ENCODE data around the gene RASA1. TPM values are rescaled to one million over a fixed set of nuclear protein-coding genes. Genes with fewer than 3 reads are reported as not detected.

Gene RASA1
- total RNA-seq, 1 donor from 2014 or later: 55.1 TPM

DNA sequence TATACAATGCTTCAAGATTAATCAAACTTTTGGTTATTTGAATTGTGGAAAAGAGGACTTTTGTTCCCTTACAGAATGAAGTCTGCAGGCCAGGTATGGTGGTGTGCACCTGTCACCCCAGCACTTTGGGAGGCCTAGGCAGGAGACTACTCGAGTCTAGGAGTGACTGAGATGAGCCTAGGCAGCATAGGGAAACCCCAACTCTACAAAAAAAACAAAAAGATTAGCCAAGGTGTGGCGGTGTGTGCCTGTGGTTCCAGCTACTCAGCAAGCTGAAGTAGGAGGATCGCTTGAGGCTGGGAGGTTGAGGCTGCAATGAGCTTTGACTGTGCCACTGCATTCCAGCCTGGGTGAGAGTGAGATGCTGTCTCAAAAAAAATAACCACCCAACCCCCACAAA, 135.7 kb downstream of the RASA1 start:
- no peak for DNase-seq
- H3K27me3 Mint-ChIP-seq (ENCODE audit: unreplicated experiment): no peaks in the 10 kb centered on the region
- H3K27ac Mint-ChIP-seq (ENCODE audit: unreplicated experiment): no peak overlapping the region
- H3K9me3 Mint-ChIP-seq (ENCODE audit: unreplicated experiment): no peaks in the 10 kb centered on the region
- peaks cover 5% of the 10 kb centered on the region for H3K36me3 Mint-ChIP-seq (ENCODE audit: unreplicated experiment)
- H3K4me1 Mint-ChIP-seq (ENCODE audit: low read depth, unreplicated experiment): peaks cover 2% of the 10 kb centered on the region
- TF ChIP-seq, protein P1, sequence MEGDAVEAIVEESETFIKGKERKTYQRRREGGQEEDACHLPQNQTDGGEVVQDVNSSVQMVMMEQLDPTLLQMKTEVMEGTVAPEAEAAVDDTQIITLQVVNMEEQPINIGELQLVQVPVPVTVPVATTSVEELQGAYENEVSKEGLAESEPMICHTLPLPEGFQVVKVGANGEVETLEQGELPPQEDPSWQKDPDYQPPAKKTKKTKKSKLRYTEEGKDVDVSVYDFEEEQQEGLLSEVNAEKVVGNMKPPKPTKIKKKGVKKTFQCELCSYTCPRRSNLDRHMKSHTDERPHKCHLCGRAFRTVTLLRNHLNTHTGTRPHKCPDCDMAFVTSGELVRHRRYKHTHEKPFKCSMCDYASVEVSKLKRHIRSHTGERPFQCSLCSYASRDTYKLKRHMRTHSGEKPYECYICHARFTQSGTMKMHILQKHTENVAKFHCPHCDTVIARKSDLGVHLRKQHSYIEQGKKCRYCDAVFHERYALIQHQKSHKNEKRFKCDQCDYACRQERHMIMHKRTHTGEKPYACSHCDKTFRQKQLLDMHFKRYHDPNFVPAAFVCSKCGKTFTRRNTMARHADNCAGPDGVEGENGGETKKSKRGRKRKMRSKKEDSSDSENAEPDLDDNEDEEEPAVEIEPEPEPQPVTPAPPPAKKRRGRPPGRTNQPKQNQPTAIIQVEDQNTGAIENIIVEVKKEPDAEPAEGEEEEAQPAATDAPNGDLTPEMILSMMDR (IDR thresholded peaks at IDR 0.05; ENCODE audit: partially characterized antibody, unreplicated experiment): no peak
- H3K4me3 Mint-ChIP-seq (ENCODE audit: unreplicated experiment): no peak overlapping the region

DNA sequence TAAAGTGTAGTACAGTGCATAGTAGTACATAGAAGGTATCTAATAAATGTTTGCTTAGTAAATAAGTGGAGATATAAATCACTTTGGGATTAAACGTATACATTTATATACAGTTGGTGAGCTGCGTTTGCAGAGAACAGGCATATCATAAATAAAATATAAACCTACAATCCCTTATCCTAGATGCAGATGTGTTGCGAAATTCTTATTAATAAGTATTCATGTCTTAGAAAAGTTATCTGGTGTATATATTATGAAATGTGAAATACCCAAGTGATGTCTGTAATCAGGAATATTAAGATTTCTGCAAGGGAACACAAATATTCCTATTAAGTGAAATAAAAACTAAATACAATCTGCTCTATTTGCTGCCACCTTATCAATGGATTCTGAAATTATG, 136.2 kb downstream of the RASA1 start:
- Mint-ChIP-seq H3K27ac (ENCODE audit: unreplicated experiment) (no peak overlapping the region), H3K36me3 (ENCODE audit: unreplicated experiment) (peaks cover 5% of the 10 kb centered on the region), H3K4me3 (ENCODE audit: unreplicated experiment) (no peak overlapping the region), H3K9me3 (ENCODE audit: unreplicated experiment) (no peaks in the 10 kb centered on the region), H3K27me3 (ENCODE audit: unreplicated experiment) (no peaks in the 10 kb centered on the region), H3K4me1 (ENCODE audit: low read depth, unreplicated experiment) (peaks cover 2% of the 10 kb centered on the region)
- no peak for DNase-seq
- TF ChIP-seq, protein P1 (IDR thresholded peaks at IDR 0.05; ENCODE audit: partially characterized antibody, unreplicated experiment): no peak

DNA sequence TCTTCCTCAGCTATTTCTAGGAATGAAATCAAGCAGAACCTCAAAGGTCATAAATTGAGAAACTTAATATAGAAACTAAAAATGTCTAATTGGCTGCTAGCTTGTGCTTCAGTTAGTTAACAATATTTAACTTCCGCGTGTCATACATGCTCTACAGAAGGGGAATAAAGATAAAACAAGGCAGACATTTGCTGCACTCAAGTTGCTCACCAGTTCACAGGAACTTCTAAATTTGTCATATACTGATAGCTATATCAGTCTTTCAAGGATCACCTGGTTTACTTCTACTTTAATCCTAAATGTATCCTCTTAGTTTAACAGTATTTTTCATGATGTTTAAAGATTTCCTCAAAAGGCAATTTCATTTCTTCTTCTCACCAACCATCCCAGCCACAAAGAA, 136.7 kb downstream of the RASA1 start:
- Mint-ChIP-seq H3K4me3 (ENCODE audit: unreplicated experiment) (no peak overlapping the region), H3K9me3 (ENCODE audit: unreplicated experiment) (no peaks in the 10 kb centered on the region), H3K4me1 (ENCODE audit: low read depth, unreplicated experiment) (peaks cover under 1% of the 10 kb centered on the region), H3K27me3 (ENCODE audit: unreplicated experiment) (no peaks in the 10 kb centered on the region), H3K36me3 (ENCODE audit: unreplicated experiment) (peaks cover 5% of the 10 kb centered on the region), H3K27ac (ENCODE audit: unreplicated experiment) (no peak overlapping the region)
- TF ChIP-seq, protein P1 (IDR thresholded peaks at IDR 0.05; ENCODE audit: partially characterized antibody, unreplicated experiment): no peak
- DNase-seq: no peak

DNA sequence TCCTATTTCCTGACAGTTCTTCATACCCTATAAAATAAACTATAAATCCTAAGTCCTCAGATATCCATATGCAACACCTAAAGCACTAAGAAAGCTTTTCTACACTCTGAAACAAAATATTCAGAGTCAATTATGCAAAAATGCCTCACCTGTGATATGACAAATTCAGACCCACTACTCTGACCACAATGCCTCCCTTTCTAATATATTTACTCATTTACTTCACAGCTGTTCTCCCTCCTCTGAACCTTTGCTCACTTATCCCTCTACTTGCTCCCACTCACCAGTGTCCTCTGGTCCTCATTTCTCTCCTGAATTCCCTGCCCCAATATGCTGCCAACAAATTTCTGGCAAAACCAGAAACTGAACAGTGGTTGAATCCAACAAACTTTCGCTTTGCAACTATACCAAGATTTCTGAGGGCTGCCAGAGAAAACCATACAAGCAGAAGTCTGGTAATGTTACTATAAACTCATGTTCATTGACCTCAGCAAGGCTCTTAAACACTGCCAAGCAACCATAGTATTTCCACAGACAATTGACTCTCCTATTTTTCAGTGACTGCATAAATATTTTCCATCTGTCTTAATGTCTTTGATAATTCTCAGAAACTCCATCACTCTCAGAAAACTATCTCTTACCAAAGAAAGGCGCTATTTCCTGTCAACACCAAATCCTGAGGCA, 137.9 kb downstream of the RASA1 start:
- H3K4me3 Mint-ChIP-seq (ENCODE audit: unreplicated experiment): no peak overlapping the region
- H3K27ac Mint-ChIP-seq (ENCODE audit: unreplicated experiment): no peak overlapping the region

DNA sequence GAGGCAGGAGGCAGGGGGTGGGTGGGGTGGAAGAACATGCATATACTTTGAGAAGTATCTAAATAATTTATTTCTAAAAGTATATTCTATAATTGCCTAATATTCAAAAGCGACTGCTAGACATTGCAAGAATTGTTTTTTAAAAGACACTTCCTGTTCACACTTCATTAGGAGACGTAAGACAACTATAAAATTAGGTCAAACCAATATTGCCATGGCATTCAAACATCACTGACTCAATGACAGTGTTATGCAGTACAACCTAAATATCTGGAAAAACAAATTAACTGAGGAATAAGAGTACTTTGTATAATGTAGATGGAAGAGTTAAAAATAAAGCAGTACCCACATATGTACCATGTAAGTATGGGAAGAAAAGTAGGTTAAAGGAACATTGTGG, 140.5 kb downstream of the RASA1 start:
- DNase-seq: no peak
- Mint-ChIP-seq H3K4me3 (ENCODE audit: unreplicated experiment) (no peak overlapping the region), H3K36me3 (ENCODE audit: unreplicated experiment) (no peaks in the 10 kb centered on the region), H3K27ac (ENCODE audit: unreplicated experiment) (no peak overlapping the region), H3K4me1 (ENCODE audit: low read depth, unreplicated experiment) (peaks cover 7% of the 10 kb centered on the region), H3K9me3 (ENCODE audit: unreplicated experiment) (peaks cover 7% of the 10 kb centered on the region), H3K27me3 (ENCODE audit: unreplicated experiment) (peaks cover 3% of the 10 kb centered on the region)
- TF ChIP-seq, protein P1 (IDR thresholded peaks at IDR 0.05; ENCODE audit: partially characterized antibody, unreplicated experiment): no peak

More for the DNA sequence above, 137.9 kb downstream of the RASA1 start:
- Mint-ChIP-seq H3K36me3 (ENCODE audit: unreplicated experiment) (peaks cover 5% of the 10 kb centered on the region), H3K4me1 (ENCODE audit: low read depth, unreplicated experiment) (no peaks in the 10 kb centered on the region), H3K9me3 (ENCODE audit: unreplicated experiment) (no peaks in the 10 kb centered on the region), H3K27me3 (ENCODE audit: unreplicated experiment) (no peaks in the 10 kb centered on the region)
- no peak for DNase-seq
- TF ChIP-seq, protein P1 (IDR thresholded peaks at IDR 0.05; ENCODE audit: partially characterized antibody, unreplicated experiment): no peak

Data from glutamatergic neuron (in vitro differentiated cells).